ENCODE measurements around the gene KAZN. TPM values are rescaled to one million over a fixed set of nuclear protein-coding genes. Genes with fewer than 3 reads are reported as not detected.

The KAZN gene
- polyA plus RNA-seq, 1 donor from 2014 or later: 20.6 TPM

- Histone ChIP-seq H3F3A (ENCODE audit: insufficient read depth, low read length, poor library complexity, severe bottlenecking) (no peaks in the 10 kb centered on the region), H3K79me2 (replicated peaks; ENCODE audit: insufficient read depth, low read length) (peaks cover 2% of the 10 kb centered on the region), H3K27ac (ENCODE audit: low read length) (no peak overlapping the region), H3K9me2 (ENCODE audit: insufficient read depth, low read length) (no peaks in the 10 kb centered on the region), H3K27me3 (ENCODE audit: insufficient read depth, low read depth, low read length) (no peaks in the 10 kb centered on the region), H3K4me2 (ENCODE audit: low read length) (no peak overlapping the region), H3K9ac (ENCODE audit: low read length) (no peak overlapping the region), H3K4me3 (ENCODE audit: low read length) (no peak overlapping the region), H3K36me3 (ENCODE audit: insufficient read depth, low read length) (no peaks in the 10 kb centered on the region), H2AFZ (ENCODE audit: low read depth, low read length) (no peak overlapping the region), H4K20me1 (ENCODE audit: insufficient read depth) (no peaks in the 10 kb centered on the region), H3K9me3 (ENCODE audit: low read length) (no peaks in the 10 kb centered on the region)
- TF ChIP-seq RAD21 (conservative IDR thresholded peaks at IDR 0.05) (no peak), TAF1 (IDR thresholded peaks at IDR 0.05; ENCODE audit: low read depth) (no peak), REST (IDR thresholded peaks at IDR 0.05; ENCODE audit: borderline replicate concordance) (no peak), EP300 (conservative IDR thresholded peaks at IDR 0.05; ENCODE audit: poor library complexity, severe bottlenecking) (no peak), CTCF (IDR thresholded peaks at IDR 0.05; ENCODE audit: poor library complexity, severe bottlenecking) (no peak), MXI1 (conservative IDR thresholded peaks at IDR 0.05; ENCODE audit: poor library complexity, severe bottlenecking) (no peak), EZH2 (IDR thresholded peaks at IDR 0.05; ENCODE audit: borderline replicate concordance, insufficient read depth, low read length, poor library complexity, severe bottlenecking) (no peak), POLR2AphosphoS5 (IDR thresholded peaks at IDR 0.05) (no peak), SMC3 (conservative IDR thresholded peaks at IDR 0.05; ENCODE audit: poor library complexity) (no peak)
Observed at GRCh38 chr1:14715802-14716201, 117.3 kb downstream of the KAZN start.

GRCh38 chr1:14716474-14716873, 118.0 kb downstream of the KAZN start:
- TF ChIP-seq MXI1 (conservative IDR thresholded peaks at IDR 0.05; ENCODE audit: poor library complexity, severe bottlenecking) (no peak), EZH2 (IDR thresholded peaks at IDR 0.05; ENCODE audit: borderline replicate concordance, insufficient read depth, low read length, poor library complexity, severe bottlenecking) (no peak), RAD21 (conservative IDR thresholded peaks at IDR 0.05) (no peak), POLR2AphosphoS5 (IDR thresholded peaks at IDR 0.05) (no peak), CTCF (IDR thresholded peaks at IDR 0.05; ENCODE audit: poor library complexity, severe bottlenecking) (no peak), EP300 (conservative IDR thresholded peaks at IDR 0.05; ENCODE audit: poor library complexity, severe bottlenecking) (no peak)
- Histone ChIP-seq H3K36me3 (ENCODE audit: insufficient read depth, low read length) (no peaks in the 10 kb centered on the region), H3K4me2 (ENCODE audit: low read length) (no peak overlapping the region), H3K27ac (ENCODE audit: low read length) (no peak overlapping the region), H4K20me1 (ENCODE audit: insufficient read depth) (no peaks in the 10 kb centered on the region), H3F3A (ENCODE audit: insufficient read depth, low read length, poor library complexity, severe bottlenecking) (no peaks in the 10 kb centered on the region), H3K9me3 (ENCODE audit: low read length) (no peaks in the 10 kb centered on the region), H3K9me2 (ENCODE audit: insufficient read depth, low read length) (no peaks in the 10 kb centered on the region), H3K79me2 (replicated peaks; ENCODE audit: insufficient read depth, low read length) (no peaks in the 10 kb centered on the region), H3K9ac (ENCODE audit: low read length) (no peak overlapping the region), H2AFZ (ENCODE audit: low read depth, low read length) (no peak overlapping the region), H3K4me3 (ENCODE audit: low read length) (no peak overlapping the region), H3K27me3 (ENCODE audit: insufficient read depth, low read depth, low read length) (no peaks in the 10 kb centered on the region)
